ENCODE results near the gene CRHR1.

CRHR1 gene

GRCh38 chr17:45771271-45771959 is 12.7 kb upstream of the CRHR1 start:
- DNase-seq (ENCODE audit: low spot score in 2 of 2) (no peak), ATAC-seq (ENCODE audit: low read depth) (no peak)
- no peaks in the 10 kb centered on the region for H3K36me3 Mint-ChIP-seq
- H3K9me3 Mint-ChIP-seq: peaks cover 1% of the 10 kb centered on the region
- H3K27me3 Mint-ChIP-seq: peaks cover 24% of the 10 kb centered on the region
- no peaks in the 10 kb centered on the region for H3K4me1 Mint-ChIP-seq
- H3K27ac Mint-ChIP-seq: no peak overlapping the region
- H3K4me3 Mint-ChIP-seq: no peak overlapping the region

GRCh38 chr17:45775148-45775547 is 9.0 kb upstream of the CRHR1 start:
- ATAC-seq (ENCODE audit: low read depth): no peak
- H3K27ac Mint-ChIP-seq: no peak overlapping the region
- peaks cover 17% of the 10 kb centered on the region for H3K27me3 Mint-ChIP-seq
- no peaks in the 10 kb centered on the region for H3K4me1 Mint-ChIP-seq
- H3K36me3 Mint-ChIP-seq: no peaks in the 10 kb centered on the region
- H3K9me3 Mint-ChIP-seq: peaks cover 1% of the 10 kb centered on the region
- H3K4me3 Mint-ChIP-seq: no peak overlapping the region
- DNase-seq (ENCODE audit: low spot score in 2 of 2): no peak

- Mint-ChIP-seq H3K9me3 (peaks cover 1% of the 10 kb centered on the region), H3K4me3 (no peak overlapping the region), H3K4me1 (no peaks in the 10 kb centered on the region), H3K27me3 (peaks cover 20% of the 10 kb centered on the region), H3K27ac (no peak overlapping the region), H3K36me3 (no peaks in the 10 kb centered on the region)
- no peak for DNase-seq (ENCODE audit: low spot score in 2 of 2)
- ATAC-seq (ENCODE audit: low read depth): no peak
These were observed 8.5 kb upstream of the CRHR1 start for GRCh38 chr17:45775576-45776011.

GRCh38 chr17:45776896-45777295 is 7.2 kb upstream of the CRHR1 start:
- Mint-ChIP-seq H3K9me3 (peaks cover 1% of the 10 kb centered on the region), H3K27me3 (peaks cover 24% of the 10 kb centered on the region), H3K36me3 (no peaks in the 10 kb centered on the region), H3K27ac (no peak overlapping the region), H3K4me1 (no peaks in the 10 kb centered on the region), H3K4me3 (no peak overlapping the region)
- ATAC-seq (ENCODE audit: low read depth) (no peak), DNase-seq (ENCODE audit: low spot score in 2 of 2) (no peak)

GRCh38 chr17:45777388-45777787 is 6.7 kb upstream of the CRHR1 start:
- H3K27me3 Mint-ChIP-seq: peaks cover 27% of the 10 kb centered on the region
- no peaks in the 10 kb centered on the region for H3K36me3 Mint-ChIP-seq
- H3K4me1 Mint-ChIP-seq: no peaks in the 10 kb centered on the region
- peaks cover 1% of the 10 kb centered on the region for H3K9me3 Mint-ChIP-seq
- DNase-seq (ENCODE audit: low spot score in 2 of 2) (no peak), ATAC-seq (ENCODE audit: low read depth) (no peak)
- H3K4me3 Mint-ChIP-seq: no peak overlapping the region
- H3K27ac Mint-ChIP-seq: no peak overlapping the region

- no peak overlapping the region for H3K27ac Mint-ChIP-seq
- H3K4me1 Mint-ChIP-seq: peaks cover 2% of the 10 kb centered on the region
- H3K9me3 Mint-ChIP-seq: no peaks in the 10 kb centered on the region
- H3K36me3 Mint-ChIP-seq: no peaks in the 10 kb centered on the region
- H3K27me3 Mint-ChIP-seq: peaks cover 25% of the 10 kb centered on the region
- no peak for DNase-seq (ENCODE audit: low spot score in 2 of 2)
- no peak for ATAC-seq (ENCODE audit: low read depth)
- no peak overlapping the region for H3K4me3 Mint-ChIP-seq
These were observed 3.2 kb upstream of the CRHR1 start for GRCh38 chr17:45780921-45781320.

GRCh38 chr17:45782889-45783592 is 1.1 kb upstream of the CRHR1 start:
- Mint-ChIP-seq H3K27me3 (peaks cover 31% of the 10 kb centered on the region), H3K4me1 (peaks cover 2% of the 10 kb centered on the region), H3K9me3 (no peaks in the 10 kb centered on the region), H3K27ac (no peak overlapping the region), H3K4me3 (peak overlapping the region; percentile 65), H3K36me3 (no peaks in the 10 kb centered on the region)
- DNase-seq (ENCODE audit: low spot score in 2 of 2): peak; percentile 13 to 31
- ATAC-seq (ENCODE audit: low read depth): peak; percentile 46

GRCh38 chr17:45783593-45784292 is 377 bp upstream of the CRHR1 start:
- Mint-ChIP-seq H3K4me3 (peak overlapping the region; percentile 65), H3K9me3 (no peaks in the 10 kb centered on the region), H3K27me3 (peaks cover 31% of the 10 kb centered on the region), H3K27ac (no peak overlapping the region), H3K36me3 (no peaks in the 10 kb centered on the region), H3K4me1 (peaks cover 2% of the 10 kb centered on the region)
- DNase-seq (ENCODE audit: low spot score in 2 of 2): no peak
- ATAC-seq (ENCODE audit: low read depth): peak; percentile 7

- DNase-seq (ENCODE audit: low spot score in 2 of 2): peak in 1 of 2 donors; percentile 43
These were observed 790 bp downstream of the CRHR1 start for GRCh38 chr17:45784741-45785479.

GRCh38 chr17:45785480-45786193 is 1.5 kb downstream of the CRHR1 start:
- Mint-ChIP-seq H3K27ac (no peak overlapping the region), H3K4me3 (peak overlapping the region; percentile 34), H3K36me3 (no peaks in the 10 kb centered on the region), H3K27me3 (peaks cover 25% of the 10 kb centered on the region), H3K9me3 (no peaks in the 10 kb centered on the region), H3K4me1 (peaks cover 2% of the 10 kb centered on the region)
- DNase-seq (ENCODE audit: low spot score in 2 of 2) (no peak), ATAC-seq (ENCODE audit: low read depth) (no peak)

More at GRCh38 chr17:45784741-45785479, 790 bp downstream of the CRHR1 start:
- Mint-ChIP-seq H3K27ac (no peak overlapping the region), H3K36me3 (no peaks in the 10 kb centered on the region), H3K4me1 (peaks cover 2% of the 10 kb centered on the region), H3K4me3 (peak overlapping the region; percentile 76), H3K27me3 (peaks cover 29% of the 10 kb centered on the region), H3K9me3 (no peaks in the 10 kb centered on the region)
- ATAC-seq (ENCODE audit: low read depth): peak; percentile 61

- no peak for ATAC-seq (ENCODE audit: low read depth)
- Mint-ChIP-seq H3K4me3 (no peak overlapping the region), H3K9me3 (no peaks in the 10 kb centered on the region), H3K36me3 (no peaks in the 10 kb centered on the region), H3K27ac (no peak overlapping the region), H3K27me3 (peaks cover 21% of the 10 kb centered on the region), H3K4me1 (peaks cover 2% of the 10 kb centered on the region)
- no peak for DNase-seq (ENCODE audit: low spot score in 2 of 2)
These were observed 2.2 kb downstream of the CRHR1 start for GRCh38 chr17:45786349-45786748.

GRCh38 chr17:45787044-45787443 is 2.9 kb downstream of the CRHR1 start:
- no peaks in the 10 kb centered on the region for H3K9me3 Mint-ChIP-seq
- H3K4me1 Mint-ChIP-seq: peaks cover 2% of the 10 kb centered on the region
- DNase-seq (ENCODE audit: low spot score in 2 of 2) (no peak), ATAC-seq (ENCODE audit: low read depth) (no peak)
- H3K27ac Mint-ChIP-seq: no peak overlapping the region
- H3K4me3 Mint-ChIP-seq: no peak overlapping the region
- no peaks in the 10 kb centered on the region for H3K36me3 Mint-ChIP-seq
- peaks cover 24% of the 10 kb centered on the region for H3K27me3 Mint-ChIP-seq

GRCh38 chr17:45787656-45788055 is 3.5 kb downstream of the CRHR1 start:
- Mint-ChIP-seq H3K36me3 (no peaks in the 10 kb centered on the region), H3K27me3 (peaks cover 24% of the 10 kb centered on the region), H3K4me3 (no peak overlapping the region), H3K27ac (no peak overlapping the region), H3K9me3 (no peaks in the 10 kb centered on the region), H3K4me1 (peaks cover 5% of the 10 kb centered on the region)
- ATAC-seq (ENCODE audit: low read depth): no peak
- no peak for DNase-seq (ENCODE audit: low spot score in 2 of 2)
